Loucy (cell line): ENCODE data around the gene ZNF277.

ENCODE experiments used
- H2AFZ ChIP-seq: fragments of 200-600 bp; sonication (generic); 2 replicates; pipeline ENCODE4 v1.6.0; 2016; ENCODE audit warnings: antibody characterized with exemption, mild to moderate bottlenecking, low read length, moderate library complexity
- H3F3A ChIP-seq: fragments of 200-600 bp; 2 replicates; pipeline ENCODE4 v1.6.0; 2016; ENCODE audit warnings: antibody characterized with exemption, low read depth, mild to moderate bottlenecking
- H3K27me3 ChIP-seq: fragments of 200-600 bp; sonication (generic); 2 replicates; pipeline ENCODE4 v1.6.1; 2014; ENCODE audit warnings: low read length, mild to moderate bottlenecking; ENCODE audit not compliant: insufficient read depth, poor library complexity, severe bottlenecking
- H3K36me3 ChIP-seq: fragments of 200-600 bp; sonication (generic); 2 replicates; pipeline ENCODE4 v1.6.1; 2016; ENCODE audit warnings: low read length; ENCODE audit not compliant: insufficient read depth
- H3K4me1 ChIP-seq: fragments of 200-600 bp; sonication (generic); 2 replicates; pipeline ENCODE4 v1.5.1; 2014; ENCODE audit warnings: low read length, mild to moderate bottlenecking; ENCODE audit not compliant: insufficient read depth, poor library complexity, severe bottlenecking
- H3K4me2 ChIP-seq: fragments of 200-600 bp; sonication (generic); 2 replicates; pipeline ENCODE4 v1.6.0; 2014; ENCODE audit warnings: antibody characterized with exemption, low read length, low read depth, mild to moderate bottlenecking; ENCODE audit not compliant: poor library complexity, severe bottlenecking
- H3K4me3 ChIP-seq: fragments of 200-600 bp; sonication (generic); 2 replicates; pipeline ENCODE4 v1.5.1; 2014; ENCODE audit warnings: low read length, mild to moderate bottlenecking, mixed read lengths; ENCODE audit not compliant: poor library complexity, severe bottlenecking
- H3K79me2 ChIP-seq: fragments of 200-600 bp; sonication (generic); 2 replicates; pipeline ENCODE4 v1.6.1; 2014; ENCODE audit warnings: low read length; ENCODE audit not compliant: insufficient read depth
- H3K9ac ChIP-seq: fragments of 200-600 bp; sonication (generic); 2 replicates; pipeline ENCODE4 v1.6.0; 2014; ENCODE audit warnings: mild to moderate bottlenecking, low read depth, low read length, moderate library complexity; ENCODE audit not compliant: poor library complexity, severe bottlenecking
- H3K9me2 ChIP-seq: fragments of 200-600 bp; sonication (generic); replicated peaks from 2 replicates; pipeline ENCODE4 v1.6.1; 2016; ENCODE audit warnings: low read depth, low read length, mixed read lengths
- H3K9me3 ChIP-seq: fragments of 200-600 bp; sonication (generic); 2 replicates; pipeline ENCODE4 v1.6.1; 2014; ENCODE audit warnings: mild to moderate bottlenecking, antibody characterized with exemption, low read length, low read depth; ENCODE audit not compliant: insufficient read depth
- H4K20me1 ChIP-seq: fragments of 200-600 bp; sonication (generic); 2 replicates; pipeline ENCODE4 v1.6.0; 2014; ENCODE audit warnings: antibody characterized with exemption, low read length, mild to moderate bottlenecking; ENCODE audit not compliant: insufficient read depth, poor library complexity, severe bottlenecking
- CTCF ChIP-seq: fragments of 200-600 bp; sonication (generic); conservative IDR thresholded peaks from 2 replicates; pipeline ENCODE4 v1.5.1; 2014; ENCODE audit warnings: mild to moderate bottlenecking, antibody characterized with exemption, low read length
- EZH2phosphoT487 ChIP-seq: fragments of 200-600 bp; IDR thresholded peaks from 2 replicates; pipeline ENCODE4 v1.6.1; 2018; ENCODE audit warnings: antibody characterized with exemption, mild to moderate bottlenecking, moderate library complexity, borderline replicate concordance

The ZNF277 gene

GRCh38 chr7:112292162-112292561 lies 85.7 kb downstream of the ZNF277 start:
- Histone ChIP-seq H3K4me1 (no peaks in the 10 kb centered on the region), H3K4me2 (no peak overlapping the region), H3K9me3 (no peaks in the 10 kb centered on the region), H4K20me1 (no peaks in the 10 kb centered on the region), H3F3A (no peaks in the 10 kb centered on the region), H3K9ac (no peak overlapping the region), H3K27me3 (no peaks in the 10 kb centered on the region), H3K4me3 (no peak overlapping the region), H3K9me2 (no peaks in the 10 kb centered on the region), H3K36me3 (peaks cover 11% of the 10 kb centered on the region), H2AFZ (no peak overlapping the region), H3K79me2 (no peaks in the 10 kb centered on the region)
- TF ChIP-seq CTCF (no peak), EZH2phosphoT487 (no peak)

GRCh38 chr7:112293416-112293815 lies 86.9 kb downstream of the ZNF277 start:
- TF ChIP-seq EZH2phosphoT487, result no peak
- no peak for TF ChIP-seq CTCF
- no peak overlapping the region for H3K4me2 ChIP-seq
- H3K9me2 ChIP-seq, result no peaks in the 10 kb centered on the region
- no peak overlapping the region for H3K9ac ChIP-seq
- H3K27me3 ChIP-seq, result no peaks in the 10 kb centered on the region
- H3K4me3 ChIP-seq, result no peak overlapping the region
- no peaks in the 10 kb centered on the region for H3F3A ChIP-seq
- no peaks in the 10 kb centered on the region for H3K4me1 ChIP-seq
- H3K9me3 ChIP-seq, result no peaks in the 10 kb centered on the region
- no peaks in the 10 kb centered on the region for H4K20me1 ChIP-seq
- H3K79me2 ChIP-seq, result no peaks in the 10 kb centered on the region
- no peak overlapping the region for H2AFZ ChIP-seq
- peaks cover 12% of the 10 kb centered on the region; the same call in 1 of the 2 replicates for H3K36me3 ChIP-seq

- Histone ChIP-seq H3K4me1 (no peaks in the 10 kb centered on the region), H3K9me3 (no peaks in the 10 kb centered on the region), H4K20me1 (no peaks in the 10 kb centered on the region), H3K9ac (no peak overlapping the region), H3K79me2 (no peaks in the 10 kb centered on the region), H3K4me2 (no peak overlapping the region), H3K27me3 (no peaks in the 10 kb centered on the region), H2AFZ (no peak overlapping the region), H3F3A (no peaks in the 10 kb centered on the region), H3K4me3 (no peak overlapping the region), H3K36me3 (peaks cover 9% of the 10 kb centered on the region; the same call in 1 of the 2 replicates), H3K9me2 (no peaks in the 10 kb centered on the region)
- no peak for TF ChIP-seq EZH2phosphoT487
- TF ChIP-seq CTCF, result no peak
Observed at GRCh38 chr7:112296432-112296831, 89.9 kb downstream of the ZNF277 start.
